GM12878 (cell line): ENCODE data around the gene MAPK9. TPM values are rescaled to one million over a fixed set of nuclear protein-coding genes. Genes with fewer than 3 reads are reported as not detected.

Source experiments
- ATAC-seq: fragments of 200-7000 bp; cut with Tn5 transposase; 3 replicates; pipeline ENCODE4 v1.9.1; 2020; ENCODE audit warnings: mild to moderate bottlenecking, moderate library complexity
- BruUV-seq: library from RNA; stranded (reverse); fragments of 400-500 nt; replicated peaks from 2 replicates; lab custom pipeline; 2021; lab: Mats Ljungman, UMichigan
- CTCF ChIA-PET: fragments of 300-600 bp; sonication (Branson Sonifier 250); formaldehyde crosslinking; extraction: SDS; loops from one replicate; lab custom pipeline; 2021; ENCODE audit warnings: inconsistent platforms; lab: Yijun Ruan, JAX
- POLR2A ChIA-PET: fragments of 350-600 bp; formaldehyde crosslinking; extraction: SDS; loops from one replicate; lab custom pipeline; 2021; ENCODE audit warnings: inconsistent platforms; lab: Charles Lee
- RAD21 ChIA-PET: fragments of 300-600 bp; sonication (Branson Sonifier 250); formaldehyde crosslinking; loops from one replicate; lab custom pipeline; 2023; ENCODE audit warnings: antibody characterized with exemption; ENCODE audit not compliant: unreplicated experiment; lab: Charles Lee
- SMC1A ChIA-PET: fragments of 300-600 bp; sonication (Branson Sonifier 250); formaldehyde crosslinking; loops from one replicate; lab custom pipeline; 2023; ENCODE audit not compliant: unreplicated experiment, uncharacterized antibody; lab: Charles Lee
- DNase-seq: peaks from one replicate; pipeline ENCODE4 v3.0.0-alpha.2; 2011; ENCODE audit warnings: low read depth, low spot score
- FAIRE-seq: peaks from 3 replicates; lab custom pipeline; 2011; peaks lifted over from hg19 to GRCh38; lab: Jason Lieb, UNC
- H2AFZ ChIP-seq: 2 replicates; pipeline ENCODE4 v1.6.0; 2011; ENCODE audit warnings: low read depth, low read length, control low read depth; ENCODE audit not compliant: control insufficient read depth
- H3K27ac ChIP-seq: 2 replicates; pipeline ENCODE4 v1.5.1; 2011; ENCODE audit warnings: control low read depth; ENCODE audit not compliant: control insufficient read depth, insufficient read depth
- H3K27me3 ChIP-seq, 2 experiments: replicated peaks in 1 of 2; 2 replicates each; pipeline versions ENCODE4 v1.6.0 to v1.6.1; 2011; ENCODE audit warnings: low read length in 1 of 2; ENCODE audit not compliant: control insufficient read depth in 2 of 2, insufficient read depth in 2 of 2
- H3K36me3 ChIP-seq, 2 experiments: 2 replicates each; pipeline ENCODE4 v1.5.1; 2011; ENCODE audit warnings: low read length in 1 of 2; ENCODE audit not compliant: control insufficient read depth in 2 of 2, insufficient read depth in 2 of 2
- H3K4me1 ChIP-seq: 2 replicates; pipeline ENCODE4 v1.6.1; 2011; ENCODE audit warnings: mild to moderate bottlenecking, low read length, moderate library complexity, mixed read lengths; ENCODE audit not compliant: control insufficient read depth, insufficient read depth
- H3K4me2 ChIP-seq: 2 replicates; pipeline ENCODE4 v1.6.0; 2011; ENCODE audit warnings: control low read depth; ENCODE audit not compliant: control insufficient read depth, insufficient read depth
- H3K4me3 ChIP-seq: fragments of 200-600 bp; sonication (generic); 2 replicates; pipeline ENCODE4 v1.5.1; 2016
- H3K79me2 ChIP-seq: 2 replicates; pipeline ENCODE4 v1.6.0; 2011; ENCODE audit warnings: low read length; ENCODE audit not compliant: control insufficient read depth, insufficient read depth
- H3K9ac ChIP-seq: 2 replicates; pipeline ENCODE4 v1.8.0; 2011; ENCODE audit warnings: low read length, control low read depth, mixed read lengths; ENCODE audit not compliant: control insufficient read depth, insufficient read depth
- H3K9me3 ChIP-seq: replicated peaks from 3 replicates; pipeline ENCODE4 v1.5.1; 2011; ENCODE audit warnings: mild to moderate bottlenecking, low read length; ENCODE audit not compliant: control insufficient read depth, insufficient read depth
- H4K20me1 ChIP-seq: 2 replicates; pipeline ENCODE4 v1.6.0; 2011; ENCODE audit not compliant: control insufficient read depth, insufficient read depth
- WGBS: methylation state at CpG from one replicate; pipeline ENCODE4 v1.1.6; 2016; ENCODE audit warnings: low lambda C conversion rate; ENCODE audit not compliant: insufficient replicate concordance, insufficient coverage; ENCODE audit errors: missing lambda C conversion rate; 5-methylcytosine and 5-hydroxymethylcytosine counted together
- in situ Hi-C: fragments of 300-500 bp; cut with MboI; formaldehyde crosslinking; loops from 9 replicates; pipeline ENCODE4 v1.14.3; 2018; ENCODE audit warnings: mixed read lengths
- intact Hi-C: fragments of 100-400 bp; cut with micrococcal nuclease; formaldehyde crosslinking; loops from one replicate; pipeline ENCODE4 v1.14.2; 2022; ENCODE audit not compliant: unreplicated experiment
- polyA plus RNA-seq, 11 experiments: library from polyadenylated mRNA; depleted of rRNA in 4 of 11; unstranded in 6 of 11; stranded (reverse) in 5 of 11; fragments of >200 nt; fragmentation: Nextera tagmentation in 4 of 11; fragmentation: Illumina TruSeq in 1 of 11; extraction: Ambion mirVana in 4 of 11; extraction: Trizol in 1 of 11; gene quantifications; 1 replicate in 1 of 11; 2 replicates in 10 of 11; pipeline versions ENCODE4 v1.2.1 to v1.2.3, GENCODE V29; 2011 to 2016; ENCODE audit warnings: inconsistent platforms in 2 of 11, missing spikeins in 2 of 11, low read depth in 1 of 11
- total RNA-seq, 4 experiments: library from RNA; depleted of rRNA in 3 of 4; stranded (reverse); fragments of >200 nt in 3 of 4; fragmentation: Illumina TruSeq in 1 of 4; extraction: Trizol in 1 of 4; gene quantifications; 2 replicates each; pipeline versions ENCODE4 v1.2.1 to v1.2.3, GENCODE V29; 2013 to 2021
- TF ChIP-seq, protein P1 (sequence below): fragments of 450-650 bp; IDR thresholded peaks from 2 replicates; pipeline ENCODE4 v1.6.1; 2017; ENCODE audit warnings: mild to moderate bottlenecking, moderate library complexity
- TF ChIP-seq, protein P2 (sequence below): fragments of 450-650 bp; IDR thresholded peaks from 2 replicates; pipeline ENCODE4 v1.6.1; 2014; ENCODE audit warnings: mild to moderate bottlenecking

MAPK9 gene
- total and polyA plus RNA-seq, 10 of the 15 experiments (the other 5 are each of a cell fraction or from before 2014, with no cell fraction given): 2.1 to 52.9 (median 21.7) TPM

DNA sequence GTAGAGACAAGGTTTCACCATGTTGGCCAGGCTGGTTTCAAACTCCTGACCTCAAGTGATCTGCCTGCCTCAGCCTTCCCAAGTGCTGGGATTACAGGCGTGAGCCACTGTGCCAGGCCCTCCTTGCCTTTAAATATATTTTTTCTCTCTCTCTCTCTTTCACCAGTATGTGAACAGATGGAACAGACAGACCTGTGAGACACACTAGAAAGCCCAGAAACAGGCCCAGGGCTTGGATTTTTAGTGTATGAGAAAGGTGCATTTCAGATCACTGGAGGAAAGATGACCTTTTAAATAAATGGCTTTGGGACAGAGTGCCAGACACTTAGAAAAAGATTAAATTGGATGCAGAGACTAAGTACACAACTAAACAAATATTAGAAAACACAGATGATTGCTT is 86.0 kb downstream of the MAPK9 start:
- FAIRE-seq (no peak), ATAC-seq (no peak), DNase-seq (no peak)
- Histone ChIP-seq H3K4me2 (no peak overlapping the region), H3K79me2 (no peaks in the 10 kb centered on the region), H3K27me3 (peaks cover 0 to 5% of the 10 kb centered on the region in 2 experiments; a peak in 2 of 4 replicates), H3K36me3 (no peaks in the 10 kb centered on the region), H4K20me1 (no peaks in the 10 kb centered on the region), H3K4me1 (no peaks in the 10 kb centered on the region), H3K27ac (no peak overlapping the region), H2AFZ (no peak overlapping the region), H3K9me3 (no peaks in the 10 kb centered on the region; the same call in 2 of the 3 replicates), H3K9ac (no peak overlapping the region), H3K4me3 (no peak overlapping the region)
- intact Hi-C loops (no loop called here), in situ Hi-C loops (no loop called here)
- ChIA-PET RAD21 (no interaction called here), SMC1A (no interaction called here), POLR2A (no interaction called here), CTCF (interaction anchor here (1.1 kb wide), 1 partner anchor 114 kb away, joined by 3 read pairs; no protein-coding TSS in a partner anchor)
- TF ChIP-seq, protein P1, sequence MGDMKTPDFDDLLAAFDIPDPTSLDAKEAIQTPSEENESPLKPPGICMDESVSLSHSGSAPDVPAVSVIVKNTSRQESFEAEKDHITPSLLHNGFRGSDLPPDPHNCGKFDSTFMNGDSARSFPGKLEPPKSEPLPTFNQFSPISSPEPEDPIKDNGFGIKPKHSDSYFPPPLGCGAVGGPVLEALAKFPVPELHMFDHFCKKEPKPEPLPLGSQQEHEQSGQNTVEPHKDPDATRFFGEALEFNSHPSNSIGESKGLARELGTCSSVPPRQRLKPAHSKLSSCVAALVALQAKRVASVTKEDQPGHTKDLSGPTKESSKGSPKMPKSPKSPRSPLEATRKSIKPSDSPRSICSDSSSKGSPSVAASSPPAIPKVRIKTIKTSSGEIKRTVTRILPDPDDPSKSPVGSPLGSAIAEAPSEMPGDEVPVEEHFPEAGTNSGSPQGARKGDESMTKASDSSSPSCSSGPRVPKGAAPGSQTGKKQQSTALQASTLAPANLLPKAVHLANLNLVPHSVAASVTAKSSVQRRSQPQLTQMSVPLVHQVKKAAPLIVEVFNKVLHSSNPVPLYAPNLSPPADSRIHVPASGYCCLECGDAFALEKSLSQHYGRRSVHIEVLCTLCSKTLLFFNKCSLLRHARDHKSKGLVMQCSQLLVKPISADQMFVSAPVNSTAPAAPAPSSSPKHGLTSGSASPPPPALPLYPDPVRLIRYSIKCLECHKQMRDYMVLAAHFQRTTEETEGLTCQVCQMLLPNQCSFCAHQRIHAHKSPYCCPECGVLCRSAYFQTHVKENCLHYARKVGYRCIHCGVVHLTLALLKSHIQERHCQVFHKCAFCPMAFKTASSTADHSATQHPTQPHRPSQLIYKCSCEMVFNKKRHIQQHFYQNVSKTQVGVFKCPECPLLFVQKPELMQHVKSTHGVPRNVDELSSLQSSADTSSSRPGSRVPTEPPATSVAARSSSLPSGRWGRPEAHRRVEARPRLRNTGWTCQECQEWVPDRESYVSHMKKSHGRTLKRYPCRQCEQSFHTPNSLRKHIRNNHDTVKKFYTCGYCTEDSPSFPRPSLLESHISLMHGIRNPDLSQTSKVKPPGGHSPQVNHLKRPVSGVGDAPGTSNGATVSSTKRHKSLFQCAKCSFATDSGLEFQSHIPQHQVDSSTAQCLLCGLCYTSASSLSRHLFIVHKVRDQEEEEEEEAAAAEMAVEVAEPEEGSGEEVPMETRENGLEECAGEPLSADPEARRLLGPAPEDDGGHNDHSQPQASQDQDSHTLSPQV: no peak
- TF ChIP-seq, protein P2, sequence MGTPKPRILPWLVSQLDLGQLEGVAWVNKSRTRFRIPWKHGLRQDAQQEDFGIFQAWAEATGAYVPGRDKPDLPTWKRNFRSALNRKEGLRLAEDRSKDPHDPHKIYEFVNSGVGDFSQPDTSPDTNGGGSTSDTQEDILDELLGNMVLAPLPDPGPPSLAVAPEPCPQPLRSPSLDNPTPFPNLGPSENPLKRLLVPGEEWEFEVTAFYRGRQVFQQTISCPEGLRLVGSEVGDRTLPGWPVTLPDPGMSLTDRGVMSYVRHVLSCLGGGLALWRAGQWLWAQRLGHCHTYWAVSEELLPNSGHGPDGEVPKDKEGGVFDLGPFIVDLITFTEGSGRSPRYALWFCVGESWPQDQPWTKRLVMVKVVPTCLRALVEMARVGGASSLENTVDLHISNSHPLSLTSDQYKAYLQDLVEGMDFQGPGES: no peak
- no TSS peak for BruUV-seq
- 23% methylated on average over 1 of the region's 1 CpG for WGBS
